Lower lobe of right lung (tissue), 2 donors: Measurements from ENCODE around the gene ABCB4. TPM values are rescaled to one million over a fixed set of nuclear protein-coding genes. Genes with fewer than 3 reads are reported as not detected.

Source experiments
- ATAC-seq, 2 donors: fragments of 200-7000 bp; cut with Tn5 transposase; one replicate each; pipeline ENCODE4 v1.9.1; 2020 to 2022; ENCODE audit warnings: mild to moderate bottlenecking in 2 of 2, moderate library complexity in 2 of 2
- DNase-seq: peaks from one replicate; pipeline ENCODE4 v3.0.0-alpha.2; 2020
- H3K27ac ChIP-seq: fragments of 200-600 bp; one replicate; pipeline ENCODE4 v1.8.0; 2022
- H3K27me3 ChIP-seq: fragments of 200-600 bp; one replicate; pipeline ENCODE4 v1.8.0; 2022; ENCODE audit warnings: low read depth
- H3K36me3 ChIP-seq: fragments of 200-600 bp; one replicate; pipeline ENCODE4 v1.8.0; 2022; ENCODE audit warnings: mild to moderate bottlenecking
- H3K4me1 ChIP-seq: fragments of 200-600 bp; one replicate; pipeline ENCODE4 v1.8.0; 2022
- H3K4me3 ChIP-seq: fragments of 200-600 bp; one replicate; pipeline ENCODE4 v1.8.0; 2022; ENCODE audit warnings: mild to moderate bottlenecking
- H3K9me3 ChIP-seq: fragments of 200-600 bp; one replicate; pipeline ENCODE4 v1.8.0; 2022
- intact Hi-C: fragments of 100-400 bp; cut with DNase I; formaldehyde crosslinking; loops from one replicate; pipeline ENCODE4 v1.11.0; 2022
- total RNA-seq: library from RNA; stranded (reverse); fragmentation: NEBNext Ultra II Directional; extraction: Animal tissue kit (Norgen Biotek cat#: 25700); gene quantifications from one replicate; pipeline ENCODE4 v1.2.1, GENCODE V29; 2021
- TF ChIP-seq, protein P1 (sequence below): fragments of 200-600 bp; IDR thresholded peaks from one replicate; pipeline ENCODE4 v1.8.0; 2022; ENCODE audit warnings: antibody characterized with exemption, mild to moderate bottlenecking
- donor health status: DM: no; HTN: yes; CAD: no; lungs with severe emphysema.

ABCB4 gene
- total RNA-seq, 1 donor from 2014 or later = not detected

DNA sequence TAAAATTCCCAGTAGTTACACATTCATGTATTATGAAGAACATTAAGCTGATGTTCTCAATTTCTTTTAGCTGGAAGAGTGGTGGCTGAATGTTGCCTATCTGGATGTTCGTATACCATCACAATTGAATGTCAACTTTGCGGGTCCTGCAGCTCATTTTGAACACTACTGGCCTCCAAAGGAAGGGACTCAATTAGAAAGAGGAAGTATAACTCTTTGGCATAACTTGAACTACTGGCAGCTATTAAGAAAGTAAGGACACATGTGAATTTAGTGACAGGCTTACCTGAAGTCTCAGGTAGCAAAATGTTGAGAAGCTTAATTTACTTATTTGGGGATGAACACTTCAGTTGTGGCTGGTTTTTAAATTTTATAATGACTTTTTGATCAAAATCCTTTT is 114.2 kb downstream of the ABCB4 start:
- no peaks in the 10 kb centered on the region for H3K9me3 ChIP-seq
- no peaks in the 10 kb centered on the region for H3K4me1 ChIP-seq
- ATAC-seq (no peak), DNase-seq (no peak)
- no peaks in the 10 kb centered on the region for H3K27me3 ChIP-seq
- H3K36me3 ChIP-seq = peaks cover 20% of the 10 kb centered on the region
- no peak overlapping the region for H3K4me3 ChIP-seq
- intact Hi-C loops = no loop called here
- TF ChIP-seq, protein P1, sequence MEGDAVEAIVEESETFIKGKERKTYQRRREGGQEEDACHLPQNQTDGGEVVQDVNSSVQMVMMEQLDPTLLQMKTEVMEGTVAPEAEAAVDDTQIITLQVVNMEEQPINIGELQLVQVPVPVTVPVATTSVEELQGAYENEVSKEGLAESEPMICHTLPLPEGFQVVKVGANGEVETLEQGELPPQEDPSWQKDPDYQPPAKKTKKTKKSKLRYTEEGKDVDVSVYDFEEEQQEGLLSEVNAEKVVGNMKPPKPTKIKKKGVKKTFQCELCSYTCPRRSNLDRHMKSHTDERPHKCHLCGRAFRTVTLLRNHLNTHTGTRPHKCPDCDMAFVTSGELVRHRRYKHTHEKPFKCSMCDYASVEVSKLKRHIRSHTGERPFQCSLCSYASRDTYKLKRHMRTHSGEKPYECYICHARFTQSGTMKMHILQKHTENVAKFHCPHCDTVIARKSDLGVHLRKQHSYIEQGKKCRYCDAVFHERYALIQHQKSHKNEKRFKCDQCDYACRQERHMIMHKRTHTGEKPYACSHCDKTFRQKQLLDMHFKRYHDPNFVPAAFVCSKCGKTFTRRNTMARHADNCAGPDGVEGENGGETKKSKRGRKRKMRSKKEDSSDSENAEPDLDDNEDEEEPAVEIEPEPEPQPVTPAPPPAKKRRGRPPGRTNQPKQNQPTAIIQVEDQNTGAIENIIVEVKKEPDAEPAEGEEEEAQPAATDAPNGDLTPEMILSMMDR = no peak
- no peak overlapping the region for H3K27ac ChIP-seq

DNA sequence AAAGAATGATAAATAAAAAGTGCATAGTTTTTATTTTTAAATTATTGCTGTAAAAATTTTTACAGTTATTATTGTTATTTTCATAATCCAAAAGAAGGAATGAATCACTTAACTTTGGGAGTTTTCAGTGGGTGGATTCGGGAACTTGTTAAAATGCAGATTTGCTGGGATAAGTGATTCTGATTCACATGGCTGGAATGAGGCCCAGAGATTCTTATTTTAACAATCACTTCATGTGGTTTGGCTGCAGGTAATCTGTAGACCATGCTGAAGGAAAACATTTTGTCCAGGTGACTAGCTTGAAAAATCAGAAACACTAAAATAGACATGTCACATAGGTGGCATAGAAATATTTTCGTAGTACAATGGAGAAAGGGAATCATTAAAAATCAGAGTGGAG is 116.1 kb downstream of the ABCB4 start:
- no peaks in the 10 kb centered on the region for H3K27me3 ChIP-seq
- DNase-seq (no peak), ATAC-seq (no peak)
- no peak overlapping the region for H3K27ac ChIP-seq
- no peaks in the 10 kb centered on the region for H3K4me1 ChIP-seq
- no peak overlapping the region for H3K4me3 ChIP-seq
- TF ChIP-seq, protein P1 = no peak
- H3K9me3 ChIP-seq = peaks cover 9% of the 10 kb centered on the region
- H3K36me3 ChIP-seq = peaks cover 20% of the 10 kb centered on the region
- intact Hi-C loops = no loop called here

DNA sequence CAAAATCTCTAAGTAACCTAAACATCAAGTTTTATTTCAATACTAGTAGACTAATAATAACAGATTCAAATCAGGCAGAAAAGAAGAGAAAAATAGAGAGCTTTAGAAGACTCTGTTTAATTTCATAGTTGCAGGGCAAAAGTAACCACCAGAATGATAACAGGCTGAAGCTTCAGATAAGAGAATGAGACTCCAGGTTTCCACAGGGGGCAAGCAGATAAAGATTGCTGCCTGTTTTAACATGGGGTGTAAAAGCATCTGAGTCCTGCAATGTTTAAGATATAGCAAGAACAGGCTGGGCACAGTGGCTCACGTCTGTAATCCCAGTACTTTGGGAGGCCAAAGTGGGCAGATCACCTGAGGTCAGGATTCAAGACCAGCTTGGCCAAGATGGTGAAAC is 119.0 kb downstream of the ABCB4 start:
- Histone ChIP-seq H3K4me3 (no peak overlapping the region), H3K27ac (no peak overlapping the region), H3K27me3 (no peaks in the 10 kb centered on the region), H3K36me3 (peaks cover 11% of the 10 kb centered on the region), H3K4me1 (no peaks in the 10 kb centered on the region), H3K9me3 (peaks cover 16% of the 10 kb centered on the region)
- no peak for ATAC-seq
- no peak for DNase-seq
- intact Hi-C loops = no loop called here
- TF ChIP-seq, protein P1 = no peak

DNA sequence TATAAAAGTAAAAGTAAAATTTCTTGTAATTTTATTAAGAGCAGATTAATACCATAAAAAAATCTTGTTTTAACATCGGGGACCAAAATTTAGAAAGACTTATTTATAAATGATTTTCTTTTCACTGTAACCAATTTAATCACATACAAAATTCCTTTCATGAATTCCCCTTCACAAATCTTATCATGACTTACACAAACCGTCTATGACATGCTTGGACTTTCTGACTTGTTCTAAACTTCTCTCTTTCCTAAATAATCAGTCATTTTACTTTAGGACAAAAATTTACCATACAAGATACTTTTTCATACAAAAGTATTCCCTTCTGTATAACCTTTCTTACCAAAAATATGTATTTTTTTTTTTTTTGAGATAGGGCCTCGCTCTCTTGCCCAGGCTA is 120.7 kb downstream of the ABCB4 start:
- Histone ChIP-seq H3K36me3 (peaks cover 22% of the 10 kb centered on the region), H3K9me3 (peaks cover 16% of the 10 kb centered on the region), H3K27ac (no peak overlapping the region), H3K27me3 (no peaks in the 10 kb centered on the region), H3K4me1 (no peaks in the 10 kb centered on the region), H3K4me3 (no peak overlapping the region)
- DNase-seq = no peak
- intact Hi-C loops = no loop called here
- TF ChIP-seq, protein P1 = no peak
- ATAC-seq = no peak

Other genes with a start within 250 kb of the ABCB4 start
- 9.5 TPM for gene CROT, start 130.0 kb downstream of the ABCB4 start, total RNA-seq
- gene ABCB1, start 125.2 kb upstream of the ABCB4 start, total RNA-seq = 4.3 TPM
- gene RUNDC3B, start 152.7 kb upstream of the ABCB4 start, total RNA-seq = 1.2 TPM